Measurements from ENCODE around the gene TSACC. TPM values are rescaled to one million over a fixed set of nuclear protein-coding genes. Genes with fewer than 3 reads are reported as not detected.
"Not testable (repeated sequence)": the region's sequence is repeated elsewhere in the genome, so short reads cannot be mapped to it uniquely, and the experiment has no call there.

TSACC gene
- total RNA-seq, 4 donors from 2014 or later: not detected

GRCh38 chr1:156310962-156311361 is 27.4 kb upstream of the TSACC start:
- DNase-seq: no peak

GRCh38 chr1:156316909-156317308 is 21.4 kb upstream of the TSACC start:
- Histone ChIP-seq H3K27me3 (no peaks in the 10 kb centered on the region), H3K9me3 (no peaks in the 10 kb centered on the region), H3K4me1 (no peaks in the 10 kb centered on the region), H3K36me3 (peaks cover 0 to 97% (median 0%) of the 10 kb centered on the region in 3 donors), H3K4me3 (no peak overlapping the region), H3K27ac (no peak overlapping the region)
- TF ChIP-seq POLR2A (IDR thresholded peaks at IDR 0.05) (no peak), CTCF (IDR thresholded peaks at IDR 0.05) (no peak)
- DNase-seq: no peak

More at GRCh38 chr1:156310962-156311361, 27.4 kb upstream of the TSACC start:
- H3K27me3 ChIP-seq: no peaks in the 10 kb centered on the region
- H3K36me3 ChIP-seq: peaks cover 0 to 96% (median 4%) of the 10 kb centered on the region in 3 donors
- no peaks in the 10 kb centered on the region for H3K4me1 ChIP-seq
- no peak overlapping the region for H3K4me3 ChIP-seq
- H3K9me3 ChIP-seq: no peaks in the 10 kb centered on the region
- no peak for TF ChIP-seq CTCF (IDR thresholded peaks at IDR 0.05)
- TF ChIP-seq POLR2A (IDR thresholded peaks at IDR 0.05): no peak
- H3K27ac ChIP-seq: no peak overlapping the region

GRCh38 chr1:156319664-156320063 is 18.7 kb upstream of the TSACC start:
- Histone ChIP-seq H3K27ac (no peak overlapping the region), H3K4me1 (no peaks in the 10 kb centered on the region), H3K9me3 (no peaks in the 10 kb centered on the region), H3K4me3 (no peak overlapping the region), H3K27me3 (no peaks in the 10 kb centered on the region), H3K36me3 (peaks cover 0 to 100% (median 0%) of the 10 kb centered on the region in 3 donors)
- no peak for DNase-seq
- TF ChIP-seq POLR2A (IDR thresholded peaks at IDR 0.05) (no peak), CTCF (IDR thresholded peaks at IDR 0.05) (peak; percentile 5 to 56 (median 44))

- H3K9me3 ChIP-seq: no peaks in the 10 kb centered on the region
- H3K27ac ChIP-seq: no peak overlapping the region
- no peaks in the 10 kb centered on the region for H3K27me3 ChIP-seq
- H3K4me3 ChIP-seq: no peak overlapping the region
- H3K36me3 ChIP-seq: peaks cover 0 to 98% (median 0%) of the 10 kb centered on the region in 3 donors
- no peaks in the 10 kb centered on the region for H3K4me1 ChIP-seq
- no peak for DNase-seq
- no peak for TF ChIP-seq CTCF (IDR thresholded peaks at IDR 0.05)
- TF ChIP-seq POLR2A (IDR thresholded peaks at IDR 0.05): no peak
These were observed 17.8 kb upstream of the TSACC start for GRCh38 chr1:156320560-156320959.

GRCh38 chr1:156323179-156323578 is 15.1 kb upstream of the TSACC start:
- DNase-seq, H3K9me3 ChIP-seq, H3K27me3 ChIP-seq, H3K4me3 ChIP-seq, H3K4me1 ChIP-seq, H3K27ac ChIP-seq: not testable (repeated sequence)
- H3K36me3 ChIP-seq: peaks cover 0 to 79% (median 0%) of the 10 kb centered on the region in 3 donors

- H3K4me1 ChIP-seq: peaks cover 0 to 19% (median 0%) of the 10 kb centered on the region in 4 donors
- peak in 1 of 6 experiments; percentile 13 for TF ChIP-seq CTCF (IDR thresholded peaks at IDR 0.05)
- TF ChIP-seq POLR2A (IDR thresholded peaks at IDR 0.05): no peak
- H3K27me3 ChIP-seq: no peaks in the 10 kb centered on the region
- H3K27ac ChIP-seq: no peak overlapping the region
- peak overlapping the region in 2 of 4 donors; percentile 6 to 73 for H3K4me3 ChIP-seq
- H3K9me3 ChIP-seq: no peaks in the 10 kb centered on the region
- peaks cover 0 to 44% (median 0%) of the 10 kb centered on the region in 3 donors for H3K36me3 ChIP-seq
- no peak for DNase-seq
These were observed 2.1 kb upstream of the TSACC start for GRCh38 chr1:156336242-156336641.

All from Peyer's patch (tissue), 4 donors.